SK-N-SH treated with all-trans-retinoic acid at 6 μM for 48 hours (cell line): ENCODE data around the gene SAA2.

Experiments used
- ATAC-seq: fragments of 200-7000 bp; cut with Tn5 transposase; 3 replicates; pipeline ENCODE4 v1.9.1; 2020; ENCODE audit warnings: mild to moderate bottlenecking, moderate library complexity
- ARNTL ChIP-seq: fragments of 450-650 bp; formaldehyde crosslinking; IDR thresholded peaks from 2 replicates; pipeline ENCODE4 v1.5.0; 2020; ENCODE audit warnings: low read depth, mild to moderate bottlenecking, moderate library complexity, borderline replicate concordance
- BACH2 ChIP-seq: fragments of 250-450 bp; sonication (Bioruptor Pico); IDR thresholded peaks from 2 replicates; pipeline ENCODE4 v1.9.0; 2021; ENCODE audit warnings: mild to moderate bottlenecking, borderline replicate concordance
- CSDC2 ChIP-seq: fragments of 250-450 bp; sonication (Bioruptor Pico); IDR thresholded peaks from 2 replicates; pipeline ENCODE4 v1.5.0; 2020; ENCODE audit warnings: mild to moderate bottlenecking, moderate library complexity
- CSRNP3 ChIP-seq: fragments of 250-450 bp; sonication (Bioruptor Pico); IDR thresholded peaks from 2 replicates; pipeline ENCODE4 v1.5.1; 2021; ENCODE audit warnings: mild to moderate bottlenecking, moderate library complexity
- ESRRG ChIP-seq: fragments of 250-450 bp; sonication (Bioruptor Pico); IDR thresholded peaks from 2 replicates; pipeline ENCODE4 v1.6.1; 2021; ENCODE audit warnings: mild to moderate bottlenecking
- GLIS3 ChIP-seq: fragments of 250-450 bp; sonication (Bioruptor Pico); IDR thresholded peaks from 2 replicates; pipeline ENCODE4 v1.5.0; 2020; ENCODE audit warnings: mild to moderate bottlenecking, moderate library complexity
- ISL1 ChIP-seq: fragments of 250-450 bp; sonication (Bioruptor Pico); IDR thresholded peaks from 2 replicates; pipeline ENCODE4 v2.1.2; 2022; ENCODE audit warnings: mild to moderate bottlenecking, moderate library complexity
- OSR1 ChIP-seq: fragments of 250-450 bp; sonication (Bioruptor Pico); IDR thresholded peaks from 2 replicates; pipeline ENCODE4 v1.8.0; 2022; ENCODE audit warnings: moderate library complexity, mild to moderate bottlenecking, inconsistent platforms
- PPARA ChIP-seq: fragments of 250-450 bp; sonication (Bioruptor Pico); IDR thresholded peaks from 2 replicates; pipeline ENCODE4 v1.5.0; 2020; ENCODE audit warnings: mild to moderate bottlenecking, borderline replicate concordance
- TCF4 ChIP-seq: fragments of 250-450 bp; sonication (Bioruptor Pico); IDR thresholded peaks from 2 replicates; pipeline ENCODE4 v1.8.0; 2021; ENCODE audit warnings: mild to moderate bottlenecking, moderate library complexity, borderline replicate concordance
- TOX ChIP-seq: fragments of 250-450 bp; sonication (Bioruptor Pico); IDR thresholded peaks from 2 replicates; pipeline ENCODE4 v1.8.0; 2021; ENCODE audit warnings: mild to moderate bottlenecking, moderate library complexity, borderline replicate concordance
- TSHZ2 ChIP-seq: fragments of 250-450 bp; sonication (Bioruptor Pico); IDR thresholded peaks from 2 replicates; pipeline ENCODE4 v1.5.0; 2020; ENCODE audit warnings: mild to moderate bottlenecking, moderate library complexity
- ZC3H10 ChIP-seq: fragments of 250-450 bp; sonication (Bioruptor Pico); IDR thresholded peaks from 2 replicates; pipeline ENCODE4 v1.5.1; 2021; ENCODE audit warnings: mild to moderate bottlenecking, moderate library complexity
- ZFP3 ChIP-seq: fragments of 250-450 bp; sonication (Bioruptor Pico); IDR thresholded peaks from 2 replicates; pipeline ENCODE4 v1.5.0; 2020; ENCODE audit warnings: mild to moderate bottlenecking, moderate library complexity
- ZFP30 ChIP-seq: fragments of 450-650 bp; formaldehyde crosslinking; IDR thresholded peaks from 2 replicates; pipeline ENCODE4 v1.5.0; 2022; ENCODE audit warnings: mild to moderate bottlenecking, moderate library complexity
- ZNF565 ChIP-seq: fragments of 450-650 bp; formaldehyde crosslinking; conservative IDR thresholded peaks from 2 replicates; pipeline ENCODE4 v1.5.0; 2020; ENCODE audit warnings: low read depth, mild to moderate bottlenecking, moderate library complexity
- ZNF70 ChIP-seq: fragments of 450-650 bp; formaldehyde crosslinking; IDR thresholded peaks from 2 replicates; pipeline ENCODE4 v1.5.0; 2020; ENCODE audit warnings: mild to moderate bottlenecking, moderate library complexity
- ZNF8 ChIP-seq: fragments of 450-650 bp; formaldehyde crosslinking; IDR thresholded peaks from 2 replicates; pipeline ENCODE4 v1.5.0; 2020; ENCODE audit warnings: mild to moderate bottlenecking, moderate library complexity
- TF ChIP-seq, protein P1 (sequence below): fragments of 250-450 bp; sonication (Bioruptor Pico); IDR thresholded peaks from 2 replicates; pipeline ENCODE4 v1.8.0; 2020; ENCODE audit warnings: mild to moderate bottlenecking, moderate library complexity, borderline replicate concordance
- TF ChIP-seq, protein P2 (sequence below): fragments of 250-450 bp; sonication (Bioruptor Pico); IDR thresholded peaks from 2 replicates; pipeline ENCODE4 v1.8.0; 2021; ENCODE audit warnings: low read depth, mild to moderate bottlenecking, moderate library complexity, borderline replicate concordance
- TF ChIP-seq, protein P3 (sequence below): fragments of 250-450 bp; sonication (Bioruptor Pico); IDR thresholded peaks from 2 replicates; pipeline ENCODE4 v1.5.1; 2020; ENCODE audit warnings: low read depth, mild to moderate bottlenecking, moderate library complexity

SAA2 gene

DNA sequence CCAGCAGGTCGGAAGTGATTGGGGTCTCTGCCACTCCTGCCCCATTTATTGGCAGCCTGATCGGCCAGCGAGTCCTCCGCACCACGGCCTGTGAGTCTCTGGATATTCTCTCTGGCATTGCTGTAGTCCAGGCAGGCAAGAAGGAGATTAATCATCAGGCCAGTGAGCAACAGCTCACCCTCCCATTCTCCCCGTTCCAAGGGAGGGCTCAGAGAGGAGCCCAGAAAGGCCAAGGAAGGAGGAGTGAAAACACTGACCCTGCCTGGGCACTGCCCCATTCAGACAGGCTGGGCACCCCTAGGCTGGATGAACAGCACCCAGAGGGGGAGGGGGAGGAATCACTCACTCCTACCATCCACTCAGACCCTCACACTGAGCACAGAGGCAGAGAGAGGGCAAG lies 3.1 kb downstream of the SAA2 start:
- ATAC-seq, result 0 out of 3 replicates have a peak, but pooled peaks have one; percentile 27
- TF ChIP-seq PPARA (CRISPR knock-in tag) (no peak), TCF4 (no peak), GLIS3 (no peak)

GRCh38 chr11:18243783-18244362 lies 4.6 kb downstream of the SAA2 start:
- ATAC-seq, result peak; percentile 89
- TF ChIP-seq, protein P1, sequence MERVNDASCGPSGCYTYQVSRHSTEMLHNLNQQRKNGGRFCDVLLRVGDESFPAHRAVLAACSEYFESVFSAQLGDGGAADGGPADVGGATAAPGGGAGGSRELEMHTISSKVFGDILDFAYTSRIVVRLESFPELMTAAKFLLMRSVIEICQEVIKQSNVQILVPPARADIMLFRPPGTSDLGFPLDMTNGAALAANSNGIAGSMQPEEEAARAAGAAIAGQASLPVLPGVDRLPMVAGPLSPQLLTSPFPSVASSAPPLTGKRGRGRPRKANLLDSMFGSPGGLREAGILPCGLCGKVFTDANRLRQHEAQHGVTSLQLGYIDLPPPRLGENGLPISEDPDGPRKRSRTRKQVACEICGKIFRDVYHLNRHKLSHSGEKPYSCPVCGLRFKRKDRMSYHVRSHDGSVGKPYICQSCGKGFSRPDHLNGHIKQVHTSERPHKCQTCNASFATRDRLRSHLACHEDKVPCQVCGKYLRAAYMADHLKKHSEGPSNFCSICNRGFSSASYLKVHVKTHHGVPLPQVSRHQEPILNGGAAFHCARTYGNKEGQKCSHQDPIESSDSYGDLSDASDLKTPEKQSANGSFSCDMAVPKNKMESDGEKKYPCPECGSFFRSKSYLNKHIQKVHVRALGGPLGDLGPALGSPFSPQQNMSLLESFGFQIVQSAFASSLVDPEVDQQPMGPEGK, result no peak

- TF ChIP-seq CSDC2 (CRISPR knock-in tag) (no peak), TOX (CRISPR knock-in tag) (no peak), PPARA (CRISPR knock-in tag) (no peak), BACH2 (no peak), ZFP3 (no peak), ZNF565 (CRISPR knock-in tag) (no peak), ZFP30 (CRISPR knock-in tag) (no peak), ZC3H10 (CRISPR knock-in tag) (no peak), ZNF70 (CRISPR knock-in tag) (no peak), ESRRG (CRISPR knock-in tag) (no peak), ZNF8 (CRISPR knock-in tag) (no peak), CSRNP3 (CRISPR knock-in tag) (no peak), ARNTL (CRISPR knock-in tag) (no peak), ISL1 (CRISPR knock-in tag) (no peak), TSHZ2 (CRISPR knock-in tag) (no peak), OSR1 (CRISPR knock-in tag) (no peak)
- TF ChIP-seq, protein P1, result no peak
- TF ChIP-seq, protein P2, sequence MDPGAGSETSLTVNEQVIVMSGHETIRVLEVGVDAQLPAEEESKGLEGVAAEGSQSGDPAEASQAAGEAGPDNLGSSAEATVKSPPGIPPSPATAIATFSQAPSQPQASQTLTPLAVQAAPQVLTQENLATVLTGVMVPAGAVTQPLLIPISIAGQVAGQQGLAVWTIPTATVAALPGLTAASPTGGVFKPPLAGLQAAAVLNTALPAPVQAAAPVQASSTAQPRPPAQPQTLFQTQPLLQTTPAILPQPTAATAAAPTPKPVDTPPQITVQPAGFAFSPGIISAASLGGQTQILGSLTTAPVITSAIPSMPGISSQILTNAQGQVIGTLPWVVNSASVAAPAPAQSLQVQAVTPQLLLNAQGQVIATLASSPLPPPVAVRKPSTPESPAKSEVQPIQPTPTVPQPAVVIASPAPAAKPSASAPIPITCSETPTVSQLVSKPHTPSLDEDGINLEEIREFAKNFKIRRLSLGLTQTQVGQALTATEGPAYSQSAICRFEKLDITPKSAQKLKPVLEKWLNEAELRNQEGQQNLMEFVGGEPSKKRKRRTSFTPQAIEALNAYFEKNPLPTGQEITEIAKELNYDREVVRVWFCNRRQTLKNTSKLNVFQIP, result no peak
- TF ChIP-seq, protein P3, sequence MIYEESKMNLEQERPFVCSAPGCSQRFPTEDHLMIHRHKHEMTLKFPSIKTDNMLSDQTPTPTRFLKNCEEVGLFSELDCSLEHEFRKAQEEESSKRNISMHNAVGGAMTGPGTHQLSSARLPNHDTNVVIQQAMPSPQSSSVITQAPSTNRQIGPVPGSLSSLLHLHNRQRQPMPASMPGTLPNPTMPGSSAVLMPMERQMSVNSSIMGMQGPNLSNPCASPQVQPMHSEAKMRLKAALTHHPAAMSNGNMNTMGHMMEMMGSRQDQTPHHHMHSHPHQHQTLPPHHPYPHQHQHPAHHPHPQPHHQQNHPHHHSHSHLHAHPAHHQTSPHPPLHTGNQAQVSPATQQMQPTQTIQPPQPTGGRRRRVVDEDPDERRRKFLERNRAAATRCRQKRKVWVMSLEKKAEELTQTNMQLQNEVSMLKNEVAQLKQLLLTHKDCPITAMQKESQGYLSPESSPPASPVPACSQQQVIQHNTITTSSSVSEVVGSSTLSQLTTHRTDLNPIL (CRISPR knock-in tag), result no peak
Measured at GRCh38 chr11:18239655-18240054, 8.8 kb downstream of the SAA2 start.

More at GRCh38 chr11:18239655-18240054, 8.8 kb downstream of the SAA2 start:
- no peak for ATAC-seq
